Measurements from ENCODE around the gene PTPRN2. TPM values are rescaled to one million over a fixed set of nuclear protein-coding genes. Genes with fewer than 3 reads are reported as not detected.

The PTPRN2 gene
- total and polyA plus RNA-seq, 2 of the 8 experiments (the other 6 are each of a cell fraction or from before 2014, with no cell fraction given) = 2.6 to 4.5 TPM

DNA sequence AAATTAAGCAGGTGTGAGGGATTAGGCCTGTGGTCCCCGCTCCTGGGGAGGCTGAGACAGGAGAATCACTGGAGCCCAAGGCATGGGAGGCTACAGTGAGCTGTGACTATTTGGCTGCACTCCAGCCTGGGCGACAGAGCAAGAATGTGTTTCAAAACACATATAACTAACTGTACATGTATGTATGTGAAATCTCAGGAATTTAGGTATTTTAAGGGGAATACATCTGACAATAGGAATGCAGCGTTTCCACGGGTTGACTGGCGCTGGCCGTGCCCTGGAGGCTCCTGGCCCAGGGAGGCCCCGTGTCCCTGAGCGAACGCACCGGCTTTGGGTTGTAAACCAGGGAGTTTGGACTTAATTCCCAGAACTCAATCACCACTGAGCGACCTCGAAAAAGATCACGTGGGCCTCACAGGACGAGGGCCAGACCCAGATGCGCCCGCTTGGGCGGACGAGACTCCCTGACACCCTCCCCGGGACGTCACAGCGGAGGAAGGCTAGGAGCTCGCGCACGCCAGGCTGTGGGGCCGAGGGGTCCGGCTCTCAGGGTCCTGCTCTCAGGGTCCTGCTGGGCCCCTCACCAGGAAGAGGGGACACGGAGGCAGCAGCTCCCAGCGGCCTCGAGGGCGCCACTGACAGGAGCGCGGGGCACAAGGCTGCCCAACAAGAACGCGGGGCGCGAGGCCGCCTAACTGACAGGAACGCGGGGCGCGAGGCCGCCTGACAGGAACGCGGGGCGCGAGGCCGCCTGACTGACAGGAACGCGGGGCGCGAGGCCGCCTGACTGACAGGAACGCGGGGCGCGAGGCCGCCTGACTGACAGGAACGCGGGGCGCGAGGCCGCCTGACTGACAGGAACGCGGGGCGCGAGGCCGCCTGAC, 18.4 kb downstream of the PTPRN2 start:
- Histone ChIP-seq H2BK15ac (ENCODE audit: low read length) (no peak overlapping the region), H3K23me2 (ENCODE audit: low read depth, low read length) (no peaks in the 10 kb centered on the region; the same call in 1 of the 2 replicates), H3K27ac (ENCODE audit: low read depth, low read length) (no peak overlapping the region), H4K8ac (ENCODE audit: extremely low read depth, insufficient read depth, low read length) (no peak overlapping the region), H4K91ac (replicated peaks; ENCODE audit: insufficient read length, low read length) (no peak overlapping the region), H3K79me2 (ENCODE audit: control insufficient read depth in 1 of 2, insufficient read depth in 2 of 2, low read length in 2 of 2) (no peaks in the 10 kb centered on the region), H3K36me3 (ENCODE audit: control insufficient read depth in 2 of 4, insufficient read depth in 4 of 4, low read length in 3 of 4) (no peaks in the 10 kb centered on the region; a peak in 1 of 8 replicates), H4K5ac (ENCODE audit: insufficient read length, low read depth, low read length) (no peak overlapping the region), H3K56ac (replicated peaks; ENCODE audit: insufficient read length, low read depth, low read length) (no peak overlapping the region), H2BK5ac (ENCODE audit: low read depth, low read length) (no peak overlapping the region), H2BK20ac (ENCODE audit: low read length) (no peak overlapping the region), H2AFZ (ENCODE audit: low read length) (no peak overlapping the region), H3K14ac (ENCODE audit: insufficient read length) (no peak overlapping the region), H2BK12ac (ENCODE audit: low read depth, low read length) (no peak overlapping the region), H2BK120ac (replicated peaks; ENCODE audit: low read depth, low read length) (no peak overlapping the region), H3K4me3 (ENCODE audit: extremely low read depth in 1 of 4, insufficient read depth in 2 of 4, low read depth in 3 of 4, low read length in 4 of 4) (peak overlapping the region in 1 of 4 experiments; percentile 40; a peak in 2 of 8 replicates), H3K23ac (ENCODE audit: insufficient read length) (no peak overlapping the region), H2AK5ac (ENCODE audit: low read depth, low read length) (no peak overlapping the region), H3K18ac (ENCODE audit: extremely low read depth, low read length) (no peak overlapping the region), H3K4me1 (replicated peaks in 1 of 4; ENCODE audit: control insufficient read depth in 3 of 4, insufficient read depth in 4 of 4, low read length in 3 of 4) (peaks cover 0 to 7% (median 3%) of the 10 kb centered on the region in 4 experiments; a peak in 4 of 7 replicates), H3K4ac (replicated peaks; ENCODE audit: insufficient read length, low read depth, low read length) (no peak overlapping the region), H3K79me1 (ENCODE audit: low read depth, low read length) (no peaks in the 10 kb centered on the region), H3K9ac (replicated peaks in 1 of 4; ENCODE audit: extremely low read depth in 1 of 4, low read depth in 3 of 4, low read length in 3 of 4) (no peak overlapping the region), H3K9me3 (ENCODE audit: insufficient read depth in 2 of 2, low read depth in 1 of 2, low read length in 1 of 2) (peaks cover 0 to 5% of the 10 kb centered on the region in 2 experiments; a peak in 1 of 4 replicates), H4K20me1 (replicated peaks in 1 of 2; ENCODE audit: control insufficient read depth in 1 of 2, insufficient read depth in 2 of 2, low read length in 2 of 2) (no peaks in the 10 kb centered on the region), H3K27me3 (replicated peaks in 1 of 4; ENCODE audit: control insufficient read depth in 3 of 4, extremely low read depth in 1 of 4, insufficient read depth in 3 of 4, low read length in 3 of 4) (peaks cover 3 to 24% (median 19%) of the 10 kb centered on the region in 4 experiments; a peak in 6 of 7 replicates), H3K4me2 (ENCODE audit: insufficient read depth in 1 of 2, low read depth in 2 of 2, low read length in 2 of 2) (peak overlapping the region; percentile 15 to 58; a peak in 1 of 4 replicates)
- DNase-seq (ENCODE audit: low read depth in 1 of 2, low spot score in 2 of 2) (no peak), FAIRE-seq (no peak)
- CTCF ChIA-PET (ENCODE audit: partially characterized antibody) = interaction anchor here (1.0 kb wide), 1 partner anchor 55 kb away, joined by 4 read pairs; no protein-coding TSS in a partner anchor
- POLR2A ChIA-PET (ENCODE audit: partially characterized antibody) = interaction anchor here (1.0 kb wide), 1 partner anchor 26 kb away, joined by 5 read pairs; no protein-coding TSS in a partner anchor
- WGBS, 2 experiments (ENCODE audit: extremely low coverage in 1 of 2, insufficient coverage in 1 of 2, insufficient read length in 1 of 2, insufficient replicate concordance in 2 of 2, low coverage in 1 of 2, low lambda C conversion rate in 2 of 2, missing lambda C conversion rate in 1 of 2) = 70% methylated on average over 47 of the region's 67 CpGs; no CpG with 5 or more reads in 1 of the 2 experiments
- TF ChIP-seq, protein P1, sequence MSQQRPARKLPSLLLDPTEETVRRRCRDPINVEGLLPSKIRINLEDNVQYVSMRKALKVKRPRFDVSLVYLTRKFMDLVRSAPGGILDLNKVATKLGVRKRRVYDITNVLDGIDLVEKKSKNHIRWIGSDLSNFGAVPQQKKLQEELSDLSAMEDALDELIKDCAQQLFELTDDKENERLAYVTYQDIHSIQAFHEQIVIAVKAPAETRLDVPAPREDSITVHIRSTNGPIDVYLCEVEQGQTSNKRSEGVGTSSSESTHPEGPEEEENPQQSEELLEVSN (IDR thresholded peaks at IDR 0.05) = peak; percentile 77
- TF ChIP-seq KDM5A (IDR thresholded peaks at IDR 0.05; ENCODE audit: low read length) (no peak), EZH2 (IDR thresholded peaks at IDR 0.05; ENCODE audit: low read depth, low read length, severe bottlenecking) (peak; percentile 27), SP1 (IDR thresholded peaks at IDR 0.05; ENCODE audit: low read depth, low read length) (no peak), SIN3A (conservative IDR thresholded peaks at IDR 0.05 in 1 of 2, IDR thresholded peaks at IDR 0.05 in 1 of 2; ENCODE audit: low read depth in 1 of 2, low read length in 2 of 2) (0 out of 4 replicates have a peak, but pooled peaks of 1 of the 2 experiments have one; percentile 21), HDAC6 (IDR thresholded peaks at IDR 0.05; ENCODE audit: low read depth, low read length) (no peak), SUZ12 (IDR thresholded peaks at IDR 0.05; ENCODE audit: low read length) (peak; percentile 7; the same call in 1 of the 2 replicates), POU5F1 (IDR thresholded peaks at IDR 0.05; ENCODE audit: low read depth, low read length) (no peak), ASH2L (IDR thresholded peaks at IDR 0.05; ENCODE audit: low read length) (no peak)
- TF ChIP-seq, protein P2, sequence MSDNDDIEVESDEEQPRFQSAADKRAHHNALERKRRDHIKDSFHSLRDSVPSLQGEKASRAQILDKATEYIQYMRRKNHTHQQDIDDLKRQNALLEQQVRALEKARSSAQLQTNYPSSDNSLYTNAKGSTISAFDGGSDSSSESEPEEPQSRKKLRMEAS (IDR thresholded peaks at IDR 0.05) = peak; percentile 86; the same call in 1 of the 2 replicates

Measured in H1 (cell line).